ENCODE data around the gene FNDC3B.
A peak's percentile ranks its signal among the peaks of the same experiment; 100 is the strongest.

The FNDC3B gene

GRCh38 chr3:172030181-172030580 is 9.2 kb upstream of the FNDC3B start:
- Histone ChIP-seq H3K9me3 (ENCODE audit: control insufficient read depth in 1 of 2, low read length in 2 of 2) (no peaks in the 10 kb centered on the region), H3K27me3 (ENCODE audit: control insufficient read depth in 1 of 2, insufficient read depth in 2 of 2, low read length in 2 of 2) (no peaks in the 10 kb centered on the region), H3K9ac (ENCODE audit: low read depth in 1 of 2, low read length in 2 of 2) (no peak overlapping the region), H3K4me3 (ENCODE audit: low read depth in 1 of 2, low read length in 2 of 2) (no peak overlapping the region), H3K36me3 (ENCODE audit: control insufficient read depth in 1 of 2, insufficient read depth in 2 of 2, low read length in 2 of 2) (no peaks in the 10 kb centered on the region), H3K4me1 (ENCODE audit: control insufficient read depth in 1 of 2, insufficient read depth in 2 of 2, low read length in 2 of 2) (no peaks in the 10 kb centered on the region), H3K27ac (ENCODE audit: low read depth, low read length) (no peak overlapping the region)

DNA sequence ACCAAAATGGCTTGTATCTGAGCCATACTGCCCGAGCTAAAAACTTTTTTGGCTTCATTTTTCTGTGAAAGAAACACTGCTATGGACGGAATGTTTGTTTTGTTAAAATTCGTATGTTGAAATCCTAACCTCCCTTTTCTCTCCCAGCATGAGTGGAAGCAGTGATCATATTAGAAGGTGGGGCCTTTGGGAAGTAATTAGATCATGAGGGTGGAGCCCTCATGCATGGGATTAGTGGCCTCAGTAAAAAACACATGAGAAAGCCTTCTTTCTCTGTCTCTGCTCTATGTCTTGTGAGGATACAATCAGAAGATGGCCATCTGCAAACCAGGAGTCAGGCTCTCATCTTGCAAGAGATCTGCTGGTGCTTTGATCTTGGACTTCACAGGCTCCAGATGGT is 7.4 kb upstream of the FNDC3B start:
- Histone ChIP-seq H3K27ac (ENCODE audit: low read depth, low read length) (no peak overlapping the region), H3K4me1 (ENCODE audit: control insufficient read depth in 1 of 2, insufficient read depth in 2 of 2, low read length in 2 of 2) (no peaks in the 10 kb centered on the region), H3K27me3 (ENCODE audit: control insufficient read depth in 1 of 2, insufficient read depth in 2 of 2, low read length in 2 of 2) (no peaks in the 10 kb centered on the region), H3K36me3 (ENCODE audit: control insufficient read depth in 1 of 2, insufficient read depth in 2 of 2, low read length in 2 of 2) (no peaks in the 10 kb centered on the region), H3K9ac (ENCODE audit: low read depth in 1 of 2, low read length in 2 of 2) (no peak overlapping the region), H3K4me3 (ENCODE audit: low read depth in 1 of 2, low read length in 2 of 2) (no peak overlapping the region), H3K9me3 (ENCODE audit: control insufficient read depth in 1 of 2, low read length in 2 of 2) (no peaks in the 10 kb centered on the region)

GRCh38 chr3:172033396-172033795 is 6.0 kb upstream of the FNDC3B start:
- Histone ChIP-seq H3K27me3 (ENCODE audit: control insufficient read depth in 1 of 2, insufficient read depth in 2 of 2, low read length in 2 of 2) (no peaks in the 10 kb centered on the region), H3K9ac (ENCODE audit: low read depth in 1 of 2, low read length in 2 of 2) (no peak overlapping the region), H3K4me3 (ENCODE audit: low read depth in 1 of 2, low read length in 2 of 2) (no peak overlapping the region), H3K27ac (ENCODE audit: low read depth, low read length) (no peak overlapping the region), H3K36me3 (ENCODE audit: control insufficient read depth in 1 of 2, insufficient read depth in 2 of 2, low read length in 2 of 2) (no peaks in the 10 kb centered on the region), H3K9me3 (ENCODE audit: control insufficient read depth in 1 of 2, low read length in 2 of 2) (no peaks in the 10 kb centered on the region), H3K4me1 (ENCODE audit: control insufficient read depth in 1 of 2, insufficient read depth in 2 of 2, low read length in 2 of 2) (peaks cover 0 to under 1% of the 10 kb centered on the region in 2 donors)

DNA sequence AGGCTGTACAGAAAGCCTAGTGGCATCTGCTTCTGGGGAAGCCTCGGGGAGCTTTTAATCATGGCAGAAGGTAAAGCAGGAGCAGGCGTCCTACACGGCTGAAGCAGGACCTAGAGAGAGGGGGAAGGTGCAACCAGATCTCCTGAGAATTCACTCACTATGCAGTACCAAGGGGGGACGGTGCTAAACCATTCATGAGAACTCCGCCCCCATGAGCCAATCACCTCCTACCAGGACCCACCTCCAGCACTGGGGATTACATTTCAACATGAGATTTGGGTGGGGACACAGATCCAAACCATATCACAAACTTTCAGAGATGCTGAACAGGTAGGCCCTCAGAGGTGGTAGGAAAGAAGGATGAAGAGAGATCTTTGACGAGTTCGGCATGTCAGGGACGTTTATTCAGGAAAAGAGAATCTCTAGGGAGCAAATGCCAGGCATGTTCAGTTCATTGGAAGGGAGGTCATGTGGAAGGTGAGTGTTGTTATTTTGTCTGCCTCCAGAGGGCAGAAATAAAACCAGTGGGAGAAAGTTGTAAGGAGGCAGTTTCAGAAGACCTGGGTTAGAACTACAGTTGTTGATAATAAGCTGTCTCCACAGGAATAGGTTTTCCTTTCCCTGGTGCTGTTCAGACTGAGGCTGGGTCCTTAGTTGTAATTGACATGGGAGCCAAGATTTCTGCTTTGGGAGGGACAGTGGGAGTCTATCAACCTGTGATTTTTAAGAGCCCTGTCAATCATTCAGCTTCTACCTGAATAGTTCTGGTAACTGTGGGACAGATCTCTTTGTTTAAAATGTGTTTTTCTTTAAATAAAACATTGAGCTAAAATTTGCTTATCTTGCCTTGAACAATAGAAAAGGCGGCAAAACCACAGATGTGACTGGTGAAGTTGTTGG is 4.3 kb upstream of the FNDC3B start:
- Histone ChIP-seq H3K27ac (ENCODE audit: low read depth, low read length) (no peak overlapping the region), H3K4me3 (ENCODE audit: low read depth in 1 of 2, low read length in 2 of 2) (no peak overlapping the region), H3K9me3 (ENCODE audit: control insufficient read depth in 1 of 2, low read length in 2 of 2) (no peaks in the 10 kb centered on the region), H3K36me3 (ENCODE audit: control insufficient read depth in 1 of 2, insufficient read depth in 2 of 2, low read length in 2 of 2) (no peaks in the 10 kb centered on the region), H3K9ac (ENCODE audit: low read depth in 1 of 2, low read length in 2 of 2) (no peak overlapping the region), H3K27me3 (ENCODE audit: control insufficient read depth in 1 of 2, insufficient read depth in 2 of 2, low read length in 2 of 2) (no peaks in the 10 kb centered on the region), H3K4me1 (ENCODE audit: control insufficient read depth in 1 of 2, insufficient read depth in 2 of 2, low read length in 2 of 2) (peaks cover 4 to 9% of the 10 kb centered on the region in 2 donors)

GRCh38 chr3:172036541-172037215 is 2.7 kb upstream of the FNDC3B start:
- Histone ChIP-seq H3K27me3 (ENCODE audit: control insufficient read depth in 1 of 2, insufficient read depth in 2 of 2, low read length in 2 of 2) (no peaks in the 10 kb centered on the region), H3K4me3 (ENCODE audit: low read depth in 1 of 2, low read length in 2 of 2) (no peak overlapping the region), H3K36me3 (ENCODE audit: control insufficient read depth in 1 of 2, insufficient read depth in 2 of 2, low read length in 2 of 2) (no peaks in the 10 kb centered on the region), H3K9me3 (ENCODE audit: control insufficient read depth in 1 of 2, low read length in 2 of 2) (no peaks in the 10 kb centered on the region), H3K9ac (ENCODE audit: low read depth in 1 of 2, low read length in 2 of 2) (no peak overlapping the region), H3K4me1 (ENCODE audit: control insufficient read depth in 1 of 2, insufficient read depth in 2 of 2, low read length in 2 of 2) (peaks cover 4 to 9% of the 10 kb centered on the region in 2 donors), H3K27ac (ENCODE audit: low read depth, low read length) (no peak overlapping the region)

DNA sequence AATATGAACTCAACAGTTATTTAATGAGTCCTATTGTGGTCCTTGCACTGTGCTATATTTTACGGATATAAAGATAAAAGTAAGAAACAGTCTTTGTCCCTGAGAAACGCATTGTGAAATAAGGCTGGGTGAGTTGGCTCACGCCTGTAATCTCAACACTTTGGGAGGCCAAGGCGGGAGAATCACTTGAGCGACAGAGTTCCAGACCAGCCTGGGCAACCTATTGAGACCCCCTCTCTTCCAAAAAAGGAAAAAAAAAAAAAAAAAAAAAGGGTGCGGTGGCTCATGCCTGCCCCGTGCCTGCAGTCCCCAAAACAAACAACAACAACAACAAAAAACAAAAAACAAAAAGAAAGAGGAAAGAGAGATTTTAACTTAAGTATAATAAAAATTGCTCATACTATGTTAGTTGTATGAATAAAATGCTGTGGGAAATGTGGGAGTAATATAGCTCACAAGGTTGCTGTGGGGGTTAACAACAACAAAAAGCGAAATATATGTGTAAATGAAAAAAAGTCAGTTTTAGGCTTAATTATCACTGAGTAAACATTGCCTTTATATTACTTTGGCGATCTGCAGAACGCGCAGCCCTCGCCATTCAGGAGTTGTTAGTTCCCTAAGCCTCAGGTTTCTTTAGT is 461 bp upstream of the FNDC3B start:
- no peaks in the 10 kb centered on the region for H3K9me3 ChIP-seq (ENCODE audit: control insufficient read depth in 1 of 2, low read length in 2 of 2)
- no peaks in the 10 kb centered on the region for H3K36me3 ChIP-seq (ENCODE audit: control insufficient read depth in 1 of 2, insufficient read depth in 2 of 2, low read length in 2 of 2)
- peak overlapping the region; percentile 79 to 81 for H3K4me3 ChIP-seq (ENCODE audit: low read depth in 1 of 2, low read length in 2 of 2)
- H3K27ac ChIP-seq (ENCODE audit: low read depth, low read length), result peak overlapping the region; percentile 94
- H3K4me1 ChIP-seq (ENCODE audit: control insufficient read depth in 1 of 2, insufficient read depth in 2 of 2, low read length in 2 of 2), result peaks cover 4 to 9% of the 10 kb centered on the region in 2 donors
- peak overlapping the region in 1 of 2 donors; percentile 49 for H3K9ac ChIP-seq (ENCODE audit: low read depth in 1 of 2, low read length in 2 of 2)
- no peaks in the 10 kb centered on the region for H3K27me3 ChIP-seq (ENCODE audit: control insufficient read depth in 1 of 2, insufficient read depth in 2 of 2, low read length in 2 of 2)

DNA sequence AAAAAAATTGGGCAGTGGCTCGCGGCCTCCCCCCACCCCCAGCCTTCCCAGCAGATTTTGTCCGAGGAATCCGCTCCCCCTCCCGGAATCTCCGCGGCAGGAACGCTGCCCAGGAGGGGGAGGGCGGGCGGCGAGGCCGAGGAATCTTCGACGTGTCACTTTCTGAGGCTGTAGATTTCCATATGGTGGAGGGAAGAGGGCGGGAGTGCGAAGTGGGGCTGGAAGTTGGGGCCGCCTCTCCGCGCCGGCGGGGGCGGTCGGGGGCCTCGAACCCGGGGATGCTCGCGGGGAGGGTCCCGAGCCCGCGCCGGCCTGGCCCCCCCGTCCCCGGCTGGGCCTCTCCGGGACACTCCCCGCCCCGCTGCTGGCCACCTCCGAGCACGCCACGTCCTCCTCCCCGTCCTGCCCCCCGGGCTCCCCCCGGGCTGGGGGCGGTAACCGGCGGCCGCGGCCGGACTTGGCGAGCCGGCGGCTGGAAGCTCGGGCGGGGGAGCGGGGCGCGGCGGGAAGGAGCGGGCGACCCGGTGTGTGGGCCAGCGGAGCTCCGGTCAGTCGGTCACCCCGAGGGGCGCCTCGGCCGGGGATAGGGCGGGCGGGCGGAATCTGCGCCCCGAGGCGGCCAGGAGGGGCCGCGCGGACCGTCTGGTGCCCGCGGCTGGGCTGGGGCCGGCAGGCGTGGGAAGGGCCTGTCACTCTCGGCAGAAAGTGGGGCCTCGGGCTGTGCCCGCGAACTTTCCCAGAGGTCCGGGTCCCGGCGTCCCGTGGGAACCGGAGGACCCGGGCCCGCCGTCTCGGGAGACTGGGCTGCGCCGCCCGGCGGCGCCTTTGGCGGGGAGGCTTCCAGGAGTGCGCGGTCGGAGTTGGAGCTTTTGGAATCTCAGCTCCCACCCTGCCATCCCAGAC is 951 bp downstream of the FNDC3B start:
- no peaks in the 10 kb centered on the region for H3K9me3 ChIP-seq (ENCODE audit: control insufficient read depth in 1 of 2, low read length in 2 of 2)
- peaks cover 0 to 4% of the 10 kb centered on the region in 2 donors for H3K36me3 ChIP-seq (ENCODE audit: control insufficient read depth in 1 of 2, insufficient read depth in 2 of 2, low read length in 2 of 2)
- peak overlapping the region; percentile 87 to 88 for H3K9ac ChIP-seq (ENCODE audit: low read depth in 1 of 2, low read length in 2 of 2)
- H3K27me3 ChIP-seq (ENCODE audit: control insufficient read depth in 1 of 2, insufficient read depth in 2 of 2, low read length in 2 of 2), result no peaks in the 10 kb centered on the region
- H3K4me1 ChIP-seq (ENCODE audit: control insufficient read depth in 1 of 2, insufficient read depth in 2 of 2, low read length in 2 of 2), result peaks cover 4 to 18% of the 10 kb centered on the region in 2 donors
- peak overlapping the region; percentile 94 for H3K27ac ChIP-seq (ENCODE audit: low read depth, low read length)
- peak overlapping the region; percentile 79 to 81 for H3K4me3 ChIP-seq (ENCODE audit: low read depth in 1 of 2, low read length in 2 of 2)

GRCh38 chr3:172040981-172041963 is 1.9 kb downstream of the FNDC3B start:
- peak overlapping the region; percentile 94 for H3K27ac ChIP-seq (ENCODE audit: low read depth, low read length)
- no peaks in the 10 kb centered on the region for H3K9me3 ChIP-seq (ENCODE audit: control insufficient read depth in 1 of 2, low read length in 2 of 2)
- H3K36me3 ChIP-seq (ENCODE audit: control insufficient read depth in 1 of 2, insufficient read depth in 2 of 2, low read length in 2 of 2), result peaks cover 0 to 4% of the 10 kb centered on the region in 2 donors
- H3K4me1 ChIP-seq (ENCODE audit: control insufficient read depth in 1 of 2, insufficient read depth in 2 of 2, low read length in 2 of 2), result peaks cover 4 to 25% of the 10 kb centered on the region in 2 donors
- H3K9ac ChIP-seq (ENCODE audit: low read depth in 1 of 2, low read length in 2 of 2), result peak overlapping the region; percentile 87 to 88
- H3K4me3 ChIP-seq (ENCODE audit: low read depth in 1 of 2, low read length in 2 of 2), result peak overlapping the region; percentile 79 to 81
- H3K27me3 ChIP-seq (ENCODE audit: control insufficient read depth in 1 of 2, insufficient read depth in 2 of 2, low read length in 2 of 2), result no peaks in the 10 kb centered on the region

Data from duodenal mucosa (tissue), 2 donors.